H7 (cell line): ENCODE results near the gene CCDC27. TPM values are rescaled to one million over a fixed set of nuclear protein-coding genes. Genes with fewer than 3 reads are reported as not detected.

Experiments used
- DNase-seq: peaks from one replicate; pipeline ENCODE4 v3.0.0; 2012
- H3K27me3 ChIP-seq: 2 replicates; pipeline ENCODE4 v1.6.0; 2011; ENCODE audit warnings: mild to moderate bottlenecking, low read length; ENCODE audit not compliant: control insufficient read depth, insufficient read depth
- H3K36me3 ChIP-seq: replicated peaks from 2 replicates; pipeline ENCODE4 v1.5.1; 2011; ENCODE audit warnings: low read length; ENCODE audit not compliant: control insufficient read depth, insufficient read depth
- H3K4me3 ChIP-seq: 2 replicates; pipeline ENCODE4 v1.5.1; 2011; ENCODE audit warnings: low read depth, mild to moderate bottlenecking, control low read depth, low read length, moderate library complexity; ENCODE audit not compliant: insufficient read depth
- total RNA-seq: library from RNA; depleted of rRNA; stranded (reverse); fragments of >200 nt; shearing (Covaris generic); gene quantifications from 2 replicates; pipeline ENCODE4 v1.2.3, GENCODE V29; 2014; rRNA removed

The CCDC27 gene
- total RNA-seq, 1 experiment from 2014 or later = 0.07 TPM

DNA sequence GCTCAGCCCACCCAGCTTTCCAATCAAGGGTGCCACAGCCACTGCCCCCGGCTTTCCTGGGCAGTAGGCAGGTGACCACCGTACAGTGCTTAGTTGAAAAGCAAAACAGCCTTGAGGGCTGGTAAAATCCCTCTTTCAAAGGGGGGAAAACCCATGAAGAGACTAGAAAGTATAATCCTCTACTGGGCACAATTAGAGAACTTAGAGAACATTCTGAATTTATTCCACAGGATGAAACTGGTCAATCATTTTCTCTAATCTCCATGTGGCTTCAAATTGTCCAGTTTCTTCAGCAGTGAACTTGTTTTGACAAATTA lies 59.3 kb downstream of the CCDC27 start:
- H3K4me3 ChIP-seq = no peak overlapping the region
- no peaks in the 10 kb centered on the region for H3K27me3 ChIP-seq
- no peaks in the 10 kb centered on the region; the same call in 1 of the 2 replicates for H3K36me3 ChIP-seq
- DNase-seq = no peak

DNA sequence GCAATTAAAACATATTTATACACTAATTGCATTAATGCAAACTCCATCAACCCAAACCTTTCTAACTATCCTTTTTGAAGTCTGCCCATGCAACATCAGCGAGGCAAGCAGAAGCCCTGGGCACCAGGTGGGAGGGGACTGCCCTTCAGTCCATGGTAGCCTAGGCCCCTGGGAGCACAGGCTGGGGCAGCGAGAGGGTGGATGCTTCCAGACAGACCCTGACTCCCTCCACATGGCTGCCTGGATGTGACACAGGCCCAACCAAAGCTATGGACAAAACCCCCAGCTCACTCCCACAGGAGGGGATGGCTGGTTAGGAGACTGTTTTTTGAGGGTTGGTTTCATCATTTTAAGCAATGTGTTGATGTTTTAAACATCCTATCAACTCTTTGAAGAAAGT lies 61.8 kb downstream of the CCDC27 start:
- H3K27me3 ChIP-seq = no peaks in the 10 kb centered on the region
- H3K4me3 ChIP-seq = no peak overlapping the region
- H3K36me3 ChIP-seq = no peaks in the 10 kb centered on the region; the same call in 1 of the 2 replicates
- no peak for DNase-seq

DNA sequence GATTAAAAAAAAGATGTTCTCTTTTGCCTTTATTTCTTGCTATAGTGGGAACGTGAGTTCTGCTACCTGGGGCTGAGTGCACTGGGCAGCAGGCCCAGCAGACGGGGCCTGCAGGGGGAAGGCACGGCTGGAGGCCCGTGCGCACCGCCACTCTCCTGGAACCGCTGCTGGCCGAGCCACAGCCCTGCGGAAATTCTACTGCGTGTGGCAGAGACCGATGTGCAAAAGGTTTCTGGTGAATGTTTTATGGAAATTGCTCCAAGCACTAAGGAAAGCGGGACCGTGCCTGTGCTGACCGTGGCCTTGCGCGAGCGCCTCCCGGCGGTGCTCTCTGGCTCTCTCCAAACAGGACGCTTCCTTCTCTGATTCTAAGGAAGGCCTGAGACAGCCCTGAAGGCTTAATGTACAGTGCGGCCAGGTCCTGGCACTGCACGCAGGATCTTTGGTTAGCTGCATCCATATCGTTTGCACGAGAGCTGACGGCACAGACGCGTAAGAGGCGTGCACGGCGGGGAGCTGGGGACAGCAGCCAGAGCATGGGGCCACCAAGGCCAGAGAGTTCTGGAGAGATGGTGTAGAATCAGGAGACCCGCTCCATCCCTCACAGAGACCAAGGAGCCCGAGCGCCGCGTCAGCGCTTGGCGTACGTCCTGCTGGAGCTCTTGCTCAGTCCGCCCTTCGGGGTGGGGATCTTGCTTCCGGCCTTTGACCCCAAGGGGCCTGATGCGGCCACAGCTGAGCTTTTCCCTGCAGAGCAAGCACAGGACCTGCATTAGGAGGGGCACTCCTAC lies 62.7 kb downstream of the CCDC27 start:
- Histone ChIP-seq H3K36me3 (no peaks in the 10 kb centered on the region; the same call in 1 of the 2 replicates), H3K4me3 (no peak overlapping the region), H3K27me3 (no peaks in the 10 kb centered on the region)
- no peak for DNase-seq

DNA sequence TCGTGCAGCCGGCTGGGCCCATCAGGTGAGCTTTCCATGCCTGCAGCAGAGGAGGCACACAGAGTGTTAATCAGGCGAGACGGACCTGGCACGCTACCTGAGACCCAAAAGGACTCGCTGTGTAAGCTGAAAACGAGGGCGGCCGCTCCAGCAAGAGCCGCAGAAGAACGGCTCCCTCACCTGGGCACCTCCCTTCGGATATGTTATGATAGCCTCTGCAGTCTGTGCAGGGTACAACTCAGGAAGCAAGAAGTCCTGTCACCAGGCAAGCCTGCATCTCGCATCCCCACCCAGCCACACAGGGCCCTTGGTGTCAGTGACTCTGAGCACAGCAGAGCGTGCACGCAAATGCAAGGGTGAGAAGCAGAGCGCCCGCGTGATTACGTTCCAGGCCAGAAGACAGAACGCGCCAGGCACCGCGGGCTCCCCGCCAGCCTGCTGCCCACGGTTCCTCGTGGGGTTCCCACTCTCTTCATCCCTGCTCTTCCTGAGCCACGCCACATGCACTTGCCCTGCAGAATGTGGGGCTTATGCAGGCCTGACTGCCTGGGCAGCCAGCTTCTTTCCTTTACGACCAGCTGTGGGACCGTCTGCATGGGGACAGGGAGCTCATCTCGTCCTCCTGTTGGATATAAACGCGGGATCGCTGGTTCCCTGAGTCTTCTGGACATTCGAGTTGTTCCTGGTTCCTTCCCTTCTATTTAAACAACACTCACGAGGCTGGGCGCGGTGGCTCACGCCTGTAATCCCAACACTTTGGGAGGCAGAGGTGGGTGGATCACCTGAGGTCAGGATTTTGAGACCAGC lies 64.3 kb downstream of the CCDC27 start:
- no peaks in the 10 kb centered on the region for H3K27me3 ChIP-seq
- DNase-seq = no peak
- no peak overlapping the region for H3K4me3 ChIP-seq
- peaks cover 1% of the 10 kb centered on the region for H3K36me3 ChIP-seq

GRCh38 chr1:3817138-3817740 lies 65.0 kb downstream of the CCDC27 start:
- Histone ChIP-seq H3K4me3 (no peak overlapping the region), H3K27me3 (no peaks in the 10 kb centered on the region), H3K36me3 (peaks cover 1% of the 10 kb centered on the region)
- no peak for DNase-seq

GRCh38 chr1:3817821-3818597 lies 65.8 kb downstream of the CCDC27 start:
- DNase-seq = no peak
- Histone ChIP-seq H3K4me3 (no peak overlapping the region), H3K27me3 (no peaks in the 10 kb centered on the region), H3K36me3 (peaks cover 4% of the 10 kb centered on the region)

GRCh38 chr1:3819771-3820200 lies 67.5 kb downstream of the CCDC27 start:
- H3K4me3 ChIP-seq = no peak overlapping the region
- DNase-seq = no peak
- no peaks in the 10 kb centered on the region for H3K27me3 ChIP-seq
- H3K36me3 ChIP-seq = peaks cover 4% of the 10 kb centered on the region

GRCh38 chr1:3820316-3820715 lies 68.1 kb downstream of the CCDC27 start:
- Histone ChIP-seq H3K36me3 (peaks cover 4% of the 10 kb centered on the region), H3K4me3 (no peak overlapping the region), H3K27me3 (no peaks in the 10 kb centered on the region)
- no peak for DNase-seq

DNA sequence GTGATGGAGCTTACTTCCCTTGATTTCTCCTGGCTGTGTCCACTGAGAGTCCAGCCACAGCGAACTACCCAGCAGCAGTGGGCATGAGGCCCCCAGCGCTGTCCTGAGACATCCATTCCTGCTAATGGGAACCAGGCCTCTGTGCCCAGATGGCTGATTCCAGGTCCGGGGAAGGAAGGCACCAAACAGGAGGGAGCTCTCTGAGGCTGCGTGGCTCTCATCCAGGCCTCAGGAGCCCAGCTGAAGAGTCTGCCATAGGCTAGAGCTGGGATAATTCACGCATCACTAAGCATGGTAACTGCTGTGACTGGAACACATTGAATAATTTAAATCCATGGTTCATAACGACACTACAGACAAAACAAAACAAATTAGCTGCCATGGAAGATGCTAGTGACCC lies 68.8 kb downstream of the CCDC27 start:
- Histone ChIP-seq H3K36me3 (peaks cover 9% of the 10 kb centered on the region), H3K4me3 (no peak overlapping the region), H3K27me3 (no peaks in the 10 kb centered on the region)
- DNase-seq = no peak

Other genes starting within 250 kb of the CCDC27 start
- gene MEGF6, start 140.9 kb upstream of the CCDC27 start, total RNA-seq = 22.8 and 27.1 TPM in 2 replicates
- gene TPRG1L, start 127.4 kb upstream of the CCDC27 start, total RNA-seq = 19.6 and 22.0 TPM in 2 replicates
- 31.5 and 33.1 TPM in 2 replicates for gene WRAP73, start 102.3 kb upstream of the CCDC27 start, total RNA-seq
- 0.55 and 1.6 TPM in 2 replicates for gene TP73, start 99.9 kb upstream of the CCDC27 start, total RNA-seq
- gene SMIM1, start 20.3 kb downstream of the CCDC27 start, total RNA-seq = 5.0 and 6.5 TPM in 2 replicates
- 113 and 130 TPM in 2 replicates for gene LRRC47, start 44.0 kb downstream of the CCDC27 start, total RNA-seq
- 22.8 and 35.8 TPM in 2 replicates for gene CEP104, start 104.8 kb downstream of the CCDC27 start, total RNA-seq
- 12.1 and 14.1 TPM in 2 replicates for gene DFFB, start 105.0 kb downstream of the CCDC27 start, total RNA-seq
- gene C1orf174, start 147.8 kb downstream of the CCDC27 start, total RNA-seq = 60.5 and 63.9 TPM in 2 replicates